ENCODE results near the gene TUBA3C. TPM values are rescaled to one million over a fixed set of nuclear protein-coding genes. Genes with fewer than 3 reads are reported as not detected.

Gene TUBA3C
- total and polyA plus RNA-seq, 2 experiments from 2014 or later = not detected

DNA sequence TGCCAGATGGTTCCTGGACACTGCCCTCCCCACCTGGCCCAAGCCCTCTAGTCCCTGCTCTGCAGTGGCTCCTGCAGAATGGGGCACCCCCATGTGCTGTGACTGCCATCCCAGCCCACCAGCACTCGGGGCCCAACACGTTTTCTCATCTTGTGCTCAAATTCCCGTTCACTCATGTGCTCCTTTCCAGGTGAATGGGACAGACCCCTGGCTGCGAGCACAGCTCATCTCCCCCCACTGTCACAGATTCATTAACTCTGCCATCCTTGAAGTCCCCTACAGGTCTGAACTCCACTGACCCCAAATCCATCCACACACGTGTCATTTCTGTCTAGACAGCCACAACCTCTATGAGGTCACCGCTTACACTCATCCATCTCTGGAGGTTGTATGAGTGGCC, 23.6 kb downstream of the TUBA3C start:
- Histone ChIP-seq H3K4me1 (ENCODE audit: insufficient read depth) (no peaks in the 10 kb centered on the region), H3K4me3 (no peak overlapping the region), H3K79me2 (replicated peaks; ENCODE audit: insufficient read depth) (no peaks in the 10 kb centered on the region), H3K27me3 (ENCODE audit: insufficient read depth) (no peaks in the 10 kb centered on the region), H2AFZ (no peak overlapping the region), H3K27ac (ENCODE audit: low read depth) (no peak overlapping the region), H3K36me3 (ENCODE audit: insufficient read depth) (no peaks in the 10 kb centered on the region), H3K9me2 (ENCODE audit: insufficient read depth) (no peaks in the 10 kb centered on the region), H3K4me2 (no peak overlapping the region), H3F3A (replicated peaks; ENCODE audit: low read depth) (no peaks in the 10 kb centered on the region), H4K20me1 (replicated peaks; ENCODE audit: insufficient read depth) (no peaks in the 10 kb centered on the region)
- peaks cover 52% of the 10 kb centered on the region for H3K36me3 Mint-ChIP-seq (ENCODE audit: low read depth)
- peaks cover 97% of the 10 kb centered on the region for H3K9me3 Mint-ChIP-seq
- H3K27ac Mint-ChIP-seq = no peak overlapping the region
- ATAC-seq = no peak
- H3K27me3 Mint-ChIP-seq (ENCODE audit: insufficient read depth, low read depth, poor library complexity) = peaks cover 6% of the 10 kb centered on the region
- TF ChIP-seq ZNF114 (CRISPR knock-in tag; IDR thresholded peaks at IDR 0.05) = no peak
- TF ChIP-seq, protein P1, sequence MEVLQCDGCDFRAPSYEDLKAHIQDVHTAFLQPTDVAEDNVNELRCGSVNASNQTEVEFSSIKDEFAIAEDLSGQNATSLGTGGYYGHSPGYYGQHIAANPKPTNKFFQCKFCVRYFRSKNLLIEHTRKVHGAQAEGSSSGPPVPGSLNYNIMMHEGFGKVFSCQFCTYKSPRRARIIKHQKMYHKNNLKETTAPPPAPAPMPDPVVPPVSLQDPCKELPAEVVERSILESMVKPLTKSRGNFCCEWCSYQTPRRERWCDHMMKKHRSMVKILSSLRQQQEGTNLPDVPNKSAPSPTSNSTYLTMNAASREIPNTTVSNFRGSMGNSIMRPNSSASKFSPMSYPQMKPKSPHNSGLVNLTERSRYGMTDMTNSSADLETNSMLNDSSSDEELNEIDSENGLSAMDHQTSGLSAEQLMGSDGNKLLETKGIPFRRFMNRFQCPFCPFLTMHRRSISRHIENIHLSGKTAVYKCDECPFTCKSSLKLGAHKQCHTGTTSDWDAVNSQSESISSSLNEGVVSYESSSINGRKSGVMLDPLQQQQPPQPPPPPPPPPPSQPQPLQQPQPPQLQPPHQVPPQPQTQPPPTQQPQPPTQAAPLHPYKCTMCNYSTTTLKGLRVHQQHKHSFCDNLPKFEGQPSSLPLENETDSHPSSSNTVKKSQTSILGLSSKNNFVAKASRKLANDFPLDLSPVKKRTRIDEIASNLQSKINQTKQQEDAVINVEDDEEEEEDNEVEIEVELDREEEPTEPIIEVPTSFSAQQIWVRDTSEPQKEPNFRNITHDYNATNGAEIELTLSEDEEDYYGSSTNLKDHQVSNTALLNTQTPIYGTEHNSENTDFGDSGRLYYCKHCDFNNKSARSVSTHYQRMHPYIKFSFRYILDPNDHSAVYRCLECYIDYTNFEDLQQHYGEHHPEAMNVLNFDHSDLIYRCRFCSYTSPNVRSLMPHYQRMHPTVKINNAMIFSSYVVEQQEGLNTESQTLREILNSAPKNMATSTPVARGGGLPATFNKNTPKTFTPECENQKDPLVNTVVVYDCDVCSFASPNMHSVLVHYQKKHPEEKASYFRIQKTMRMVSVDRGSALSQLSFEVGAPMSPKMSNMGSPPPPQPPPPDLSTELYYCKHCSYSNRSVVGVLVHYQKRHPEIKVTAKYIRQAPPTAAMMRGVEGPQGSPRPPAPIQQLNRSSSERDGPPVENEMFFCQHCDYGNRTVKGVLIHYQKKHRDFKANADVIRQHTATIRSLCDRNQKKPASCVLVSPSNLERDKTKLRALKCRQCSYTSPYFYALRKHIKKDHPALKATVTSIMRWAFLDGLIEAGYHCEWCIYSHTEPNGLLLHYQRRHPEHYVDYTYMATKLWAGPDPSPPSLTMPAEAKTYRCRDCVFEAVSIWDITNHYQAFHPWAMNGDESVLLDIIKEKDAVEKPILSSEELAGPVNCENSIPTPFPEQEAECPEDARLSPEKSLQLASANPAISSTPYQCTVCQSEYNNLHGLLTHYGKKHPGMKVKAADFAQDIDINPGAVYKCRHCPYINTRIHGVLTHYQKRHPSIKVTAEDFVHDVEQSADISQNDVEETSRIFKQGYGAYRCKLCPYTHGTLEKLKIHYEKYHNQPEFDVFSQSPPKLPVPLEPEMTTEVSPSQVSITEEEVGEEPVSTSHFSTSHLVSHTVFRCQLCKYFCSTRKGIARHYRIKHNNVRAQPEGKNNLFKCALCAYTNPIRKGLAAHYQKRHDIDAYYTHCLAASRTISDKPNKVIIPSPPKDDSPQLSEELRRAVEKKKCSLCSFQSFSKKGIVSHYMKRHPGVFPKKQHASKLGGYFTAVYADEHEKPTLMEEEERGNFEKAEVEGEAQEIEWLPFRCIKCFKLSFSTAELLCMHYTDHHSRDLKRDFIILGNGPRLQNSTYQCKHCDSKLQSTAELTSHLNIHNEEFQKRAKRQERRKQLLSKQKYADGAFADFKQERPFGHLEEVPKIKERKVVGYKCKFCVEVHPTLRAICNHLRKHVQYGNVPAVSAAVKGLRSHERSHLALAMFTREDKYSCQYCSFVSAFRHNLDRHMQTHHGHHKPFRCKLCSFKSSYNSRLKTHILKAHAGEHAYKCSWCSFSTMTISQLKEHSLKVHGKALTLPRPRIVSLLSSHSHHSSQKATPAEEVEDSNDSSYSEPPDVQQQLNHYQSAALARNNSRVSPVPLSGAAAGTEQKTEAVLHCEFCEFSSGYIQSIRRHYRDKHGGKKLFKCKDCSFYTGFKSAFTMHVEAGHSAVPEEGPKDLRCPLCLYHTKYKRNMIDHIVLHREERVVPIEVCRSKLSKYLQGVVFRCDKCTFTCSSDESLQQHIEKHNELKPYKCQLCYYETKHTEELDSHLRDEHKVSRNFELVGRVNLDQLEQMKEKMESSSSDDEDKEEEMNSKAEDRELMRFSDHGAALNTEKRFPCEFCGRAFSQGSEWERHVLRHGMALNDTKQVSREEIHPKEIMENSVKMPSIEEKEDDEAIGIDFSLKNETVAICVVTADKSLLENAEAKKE (CRISPR knock-in tag; IDR thresholded peaks at IDR 0.05) = no peak
- TF ChIP-seq, protein P2, sequence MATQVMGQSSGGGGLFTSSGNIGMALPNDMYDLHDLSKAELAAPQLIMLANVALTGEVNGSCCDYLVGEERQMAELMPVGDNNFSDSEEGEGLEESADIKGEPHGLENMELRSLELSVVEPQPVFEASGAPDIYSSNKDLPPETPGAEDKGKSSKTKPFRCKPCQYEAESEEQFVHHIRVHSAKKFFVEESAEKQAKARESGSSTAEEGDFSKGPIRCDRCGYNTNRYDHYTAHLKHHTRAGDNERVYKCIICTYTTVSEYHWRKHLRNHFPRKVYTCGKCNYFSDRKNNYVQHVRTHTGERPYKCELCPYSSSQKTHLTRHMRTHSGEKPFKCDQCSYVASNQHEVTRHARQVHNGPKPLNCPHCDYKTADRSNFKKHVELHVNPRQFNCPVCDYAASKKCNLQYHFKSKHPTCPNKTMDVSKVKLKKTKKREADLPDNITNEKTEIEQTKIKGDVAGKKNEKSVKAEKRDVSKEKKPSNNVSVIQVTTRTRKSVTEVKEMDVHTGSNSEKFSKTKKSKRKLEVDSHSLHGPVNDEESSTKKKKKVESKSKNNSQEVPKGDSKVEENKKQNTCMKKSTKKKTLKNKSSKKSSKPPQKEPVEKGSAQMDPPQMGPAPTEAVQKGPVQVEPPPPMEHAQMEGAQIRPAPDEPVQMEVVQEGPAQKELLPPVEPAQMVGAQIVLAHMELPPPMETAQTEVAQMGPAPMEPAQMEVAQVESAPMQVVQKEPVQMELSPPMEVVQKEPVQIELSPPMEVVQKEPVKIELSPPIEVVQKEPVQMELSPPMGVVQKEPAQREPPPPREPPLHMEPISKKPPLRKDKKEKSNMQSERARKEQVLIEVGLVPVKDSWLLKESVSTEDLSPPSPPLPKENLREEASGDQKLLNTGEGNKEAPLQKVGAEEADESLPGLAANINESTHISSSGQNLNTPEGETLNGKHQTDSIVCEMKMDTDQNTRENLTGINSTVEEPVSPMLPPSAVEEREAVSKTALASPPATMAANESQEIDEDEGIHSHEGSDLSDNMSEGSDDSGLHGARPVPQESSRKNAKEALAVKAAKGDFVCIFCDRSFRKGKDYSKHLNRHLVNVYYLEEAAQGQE (IDR thresholded peaks at IDR 0.05; ENCODE audit: unreplicated experiment) = no peak
- no peak for TF ChIP-seq JUNB (IDR thresholded peaks at IDR 0.05; ENCODE audit: unreplicated experiment)
- TF ChIP-seq, protein P3, sequence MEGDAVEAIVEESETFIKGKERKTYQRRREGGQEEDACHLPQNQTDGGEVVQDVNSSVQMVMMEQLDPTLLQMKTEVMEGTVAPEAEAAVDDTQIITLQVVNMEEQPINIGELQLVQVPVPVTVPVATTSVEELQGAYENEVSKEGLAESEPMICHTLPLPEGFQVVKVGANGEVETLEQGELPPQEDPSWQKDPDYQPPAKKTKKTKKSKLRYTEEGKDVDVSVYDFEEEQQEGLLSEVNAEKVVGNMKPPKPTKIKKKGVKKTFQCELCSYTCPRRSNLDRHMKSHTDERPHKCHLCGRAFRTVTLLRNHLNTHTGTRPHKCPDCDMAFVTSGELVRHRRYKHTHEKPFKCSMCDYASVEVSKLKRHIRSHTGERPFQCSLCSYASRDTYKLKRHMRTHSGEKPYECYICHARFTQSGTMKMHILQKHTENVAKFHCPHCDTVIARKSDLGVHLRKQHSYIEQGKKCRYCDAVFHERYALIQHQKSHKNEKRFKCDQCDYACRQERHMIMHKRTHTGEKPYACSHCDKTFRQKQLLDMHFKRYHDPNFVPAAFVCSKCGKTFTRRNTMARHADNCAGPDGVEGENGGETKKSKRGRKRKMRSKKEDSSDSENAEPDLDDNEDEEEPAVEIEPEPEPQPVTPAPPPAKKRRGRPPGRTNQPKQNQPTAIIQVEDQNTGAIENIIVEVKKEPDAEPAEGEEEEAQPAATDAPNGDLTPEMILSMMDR (conservative IDR thresholded peaks at IDR 0.05; ENCODE audit: low read depth in 2 of 2) = no peak
- no peak for TF ChIP-seq EZH2 (IDR thresholded peaks at IDR 0.05; ENCODE audit: low read depth, unreplicated experiment)
- no peak for TF ChIP-seq STAT1 (IDR thresholded peaks at IDR 0.05; ENCODE audit: unreplicated experiment)
- TF ChIP-seq ZNF331 (CRISPR knock-in tag; IDR thresholded peaks at IDR 0.05; ENCODE audit: low read depth) = no peak
- TF ChIP-seq NANOG (IDR thresholded peaks at IDR 0.05; ENCODE audit: borderline replicate concordance) = no peak
- no peak for TF ChIP-seq CREB1 (CRISPR knock-in tag; IDR thresholded peaks at IDR 0.05; ENCODE audit: low read depth)
- TF ChIP-seq, protein P4, sequence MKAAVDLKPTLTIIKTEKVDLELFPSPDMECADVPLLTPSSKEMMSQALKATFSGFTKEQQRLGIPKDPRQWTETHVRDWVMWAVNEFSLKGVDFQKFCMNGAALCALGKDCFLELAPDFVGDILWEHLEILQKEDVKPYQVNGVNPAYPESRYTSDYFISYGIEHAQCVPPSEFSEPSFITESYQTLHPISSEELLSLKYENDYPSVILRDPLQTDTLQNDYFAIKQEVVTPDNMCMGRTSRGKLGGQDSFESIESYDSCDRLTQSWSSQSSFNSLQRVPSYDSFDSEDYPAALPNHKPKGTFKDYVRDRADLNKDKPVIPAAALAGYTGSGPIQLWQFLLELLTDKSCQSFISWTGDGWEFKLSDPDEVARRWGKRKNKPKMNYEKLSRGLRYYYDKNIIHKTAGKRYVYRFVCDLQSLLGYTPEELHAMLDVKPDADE (IDR thresholded peaks at IDR 0.05) = no peak
- no peak for TF ChIP-seq POLR2AphosphoS5 (IDR thresholded peaks at IDR 0.05; ENCODE audit: low read depth)
- no peaks in the 10 kb centered on the region for H3K4me1 Mint-ChIP-seq
- DNase-seq (ENCODE audit: low spot score) = no peak
- no peak overlapping the region for H3K4me3 Mint-ChIP-seq
